ENCODE measurements around the gene TMED10.
"Not testable (repeated sequence)": the region's sequence is repeated elsewhere in the genome, so short reads cannot be mapped to it uniquely, and the experiment has no call there.

TMED10 gene

GRCh38 chr14:75190023-75190422 is 13.6 kb upstream of the TMED10 start:
- no peak for DNase-seq

GRCh38 chr14:75188520-75189268 is 12.3 kb upstream of the TMED10 start:
- DNase-seq: peak; percentile 41

GRCh38 chr14:75188086-75188485 is 11.7 kb upstream of the TMED10 start:
- DNase-seq: no peak

- DNase-seq: no peak
Observed at GRCh38 chr14:75186953-75187352, 10.5 kb upstream of the TMED10 start.

GRCh38 chr14:75185251-75186040 is 9.0 kb upstream of the TMED10 start:
- no peak for DNase-seq

GRCh38 chr14:75184492-75184891 is 8.1 kb upstream of the TMED10 start:
- DNase-seq: no peak

- DNase-seq: no peak
Observed at GRCh38 chr14:75184039-75184438, 7.6 kb upstream of the TMED10 start.

GRCh38 chr14:75183225-75183624 is 6.8 kb upstream of the TMED10 start:
- DNase-seq: no peak

- no peak for DNase-seq
Observed at GRCh38 chr14:75182821-75183220, 6.4 kb upstream of the TMED10 start.

- not testable (repeated sequence) for DNase-seq
Observed at GRCh38 chr14:75182163-75182562, 5.8 kb upstream of the TMED10 start.

- no peak for DNase-seq
Observed at GRCh38 chr14:75181293-75182062, 5.1 kb upstream of the TMED10 start.

- no peak for DNase-seq
Observed at GRCh38 chr14:75175677-75176141, 703 bp downstream of the TMED10 start.

- no peak for DNase-seq
Observed at GRCh38 chr14:75174066-75174465, 2.3 kb downstream of the TMED10 start.

- no peak for DNase-seq
Observed at GRCh38 chr14:75170772-75171171, 5.6 kb downstream of the TMED10 start.

- DNase-seq: no peak
Observed at GRCh38 chr14:75168586-75169335, 7.7 kb downstream of the TMED10 start.

- no peak for DNase-seq
Observed at GRCh38 chr14:75167325-75167724, 9.1 kb downstream of the TMED10 start.

GRCh38 chr14:75165586-75166391 is 10.6 kb downstream of the TMED10 start:
- DNase-seq: no peak

GRCh38 chr14:75164809-75165208 is 11.6 kb downstream of the TMED10 start:
- DNase-seq: no peak

GRCh38 chr14:75163677-75164076 is 12.7 kb downstream of the TMED10 start:
- DNase-seq: no peak

GRCh38 chr14:75162631-75163030 is 13.8 kb downstream of the TMED10 start:
- DNase-seq: no peak

GRCh38 chr14:75158843-75159614 is 17.4 kb downstream of the TMED10 start:
- no peak for DNase-seq
